Ovary (tissue), 9 donors: ENCODE results near the gene R3HDM2. TPM values are rescaled to one million over a fixed set of nuclear protein-coding genes. Genes with fewer than 3 reads are reported as not detected.

Experiments
- DNase-seq, 5 donors: peaks; one replicate each; pipeline ENCODE4 v3.0.0-alpha.2; 2019 to 2020
- H3K27ac ChIP-seq, 2 donors: fragments of 200-600 bp; one replicate each; pipeline versions ENCODE4 v1.5.1 to v1.8.0; 2019 to 2022
- H3K27me3 ChIP-seq: fragments of 200-600 bp; one replicate; pipeline ENCODE4 v1.8.0; 2022
- H3K36me3 ChIP-seq: fragments of 200-600 bp; sonication (generic); one replicate; pipeline ENCODE4 v1.5.1; 2019
- H3K4me1 ChIP-seq: one replicate; pipeline ENCODE4 v1.8.1; 2013; ENCODE audit warnings: mild to moderate bottlenecking, moderate library complexity; ENCODE audit not compliant: insufficient read depth
- H3K4me3 ChIP-seq: fragments of 200-600 bp; sonication (generic); one replicate; pipeline ENCODE4 v1.5.1; 2017
- H3K9me3 ChIP-seq, 2 donors: fragments of 200-600 bp in 1 of 2; sonication (generic) in 1 of 2; one replicate each; pipeline versions ENCODE4 v1.5.1 to v1.8.1; 2013 to 2019; ENCODE audit warnings: mild to moderate bottlenecking in 1 of 2, moderate library complexity in 1 of 2
- EP300 ChIP-seq: sonication (generic); formaldehyde crosslinking; IDR thresholded peaks from one replicate; pipeline ENCODE4 v1.6.1; 2017; ENCODE audit warnings: antibody characterized with exemption
- POLR2A ChIP-seq: fragments of 450-650 bp; IDR thresholded peaks from one replicate; pipeline ENCODE4 v1.6.1; 2017; ENCODE audit warnings: antibody characterized with exemption, mild to moderate bottlenecking, moderate library complexity
- whole genome bisulfite sequencing, 3 donors: extraction: QIAGEN DNeasy Blood & Tissue Kit in 1 of 3; methylation state at CpG; one replicate each; pipeline versions ENCODE4 v1.1.5 to v1.1.7; 2013 to 2017; 5-methylcytosine and 5-hydroxymethylcytosine counted together
- intact Hi-C, 4 donors: fragments of 100-400 bp; cut with DNase I; formaldehyde crosslinking; loops; one replicate each; pipeline versions ENCODE4 v1.11.0 to v1.15.1; 2022 to 2023
- polyA plus RNA-seq, 2 donors: library from polyadenylated mRNA; stranded (reverse); fragments of 200-250 nt in 1 of 2; fragments of 350-450 nt in 1 of 2; fragmentation: Illumina TruSeq in 1 of 2; extraction: RNeasy Lipid Tissue Mini Kit (QIAGEN cat#74804) in 1 of 2; gene quantifications; one replicate each; pipeline ENCODE4 v1.2.3, GENCODE V29; 2013 to 2014
- total RNA-seq, 7 donors: library from RNA; depleted of rRNA in 2 of 7; stranded (reverse); fragments of >200 nt in 2 of 7; fragmentation: NEBNext Ultra II Directional in 3 of 7; extraction: Animal tissue kit (Norgen Biotek cat#: 25700) in 3 of 7; gene quantifications; one replicate each; pipeline versions ENCODE4 v1.1.0 to v1.2.4, GENCODE V29; 2016 to 2023
- TF ChIP-seq, protein P1 (sequence below), 3 donors: fragments of 450-650 bp in 2 of 3; fragments of 200-600 bp in 1 of 3; IDR thresholded peaks; one replicate each; pipeline versions ENCODE4 v1.5.1 to v1.8.0; 2016 to 2022; ENCODE audit warnings: antibody characterized with exemption in 3 of 3, mild to moderate bottlenecking in 1 of 3
- donor health status: DM: no; HTN: no; CAD: no; lungs with moderate emphysema.
- donor health status: DM: no; HTN: no; CAD: no.
- donor health status: Bipolar disorder and iron deficiency.
- donor health status: DM: yes; HTN: yes; CAD: no.
- donor health status: DM: no; HTN: no; CAD: no.
- donor health status: DM: yes; HTN: yes; CAD: no.

R3HDM2 gene
- total and polyA plus RNA-seq, 9 donors = 24.3 to 81.4 (median 65.6) TPM

DNA sequence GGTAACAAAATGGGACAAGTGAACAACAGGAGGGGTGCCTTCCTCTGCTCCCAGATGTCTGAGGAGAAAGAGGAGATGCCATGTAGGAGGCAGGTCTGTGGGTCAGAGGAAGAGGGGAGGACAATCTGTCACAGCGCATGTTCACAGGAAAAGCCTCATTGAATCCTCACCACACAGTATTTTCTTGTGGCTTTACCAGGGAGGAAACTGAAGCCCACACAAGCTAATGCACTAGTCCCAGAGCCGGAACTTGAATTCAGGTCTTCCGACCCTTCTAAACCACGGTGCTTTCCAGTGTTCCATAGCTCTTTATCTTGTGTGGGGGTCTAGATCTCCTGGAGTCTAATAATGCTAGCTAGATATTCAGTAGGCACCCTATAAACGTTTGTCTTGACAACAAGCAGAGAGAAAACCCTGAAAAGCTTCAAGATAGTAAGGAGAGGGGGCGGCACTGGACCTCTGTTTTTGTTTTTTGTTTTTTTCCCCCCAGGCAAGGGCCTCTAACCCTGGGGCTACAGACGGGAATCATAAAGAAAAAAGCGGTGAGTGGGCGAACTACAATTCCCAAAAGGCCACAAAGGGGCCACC lies 201.7 kb downstream of the R3HDM2 start:
- DNase-seq = no peak
- TF ChIP-seq, protein P1, sequence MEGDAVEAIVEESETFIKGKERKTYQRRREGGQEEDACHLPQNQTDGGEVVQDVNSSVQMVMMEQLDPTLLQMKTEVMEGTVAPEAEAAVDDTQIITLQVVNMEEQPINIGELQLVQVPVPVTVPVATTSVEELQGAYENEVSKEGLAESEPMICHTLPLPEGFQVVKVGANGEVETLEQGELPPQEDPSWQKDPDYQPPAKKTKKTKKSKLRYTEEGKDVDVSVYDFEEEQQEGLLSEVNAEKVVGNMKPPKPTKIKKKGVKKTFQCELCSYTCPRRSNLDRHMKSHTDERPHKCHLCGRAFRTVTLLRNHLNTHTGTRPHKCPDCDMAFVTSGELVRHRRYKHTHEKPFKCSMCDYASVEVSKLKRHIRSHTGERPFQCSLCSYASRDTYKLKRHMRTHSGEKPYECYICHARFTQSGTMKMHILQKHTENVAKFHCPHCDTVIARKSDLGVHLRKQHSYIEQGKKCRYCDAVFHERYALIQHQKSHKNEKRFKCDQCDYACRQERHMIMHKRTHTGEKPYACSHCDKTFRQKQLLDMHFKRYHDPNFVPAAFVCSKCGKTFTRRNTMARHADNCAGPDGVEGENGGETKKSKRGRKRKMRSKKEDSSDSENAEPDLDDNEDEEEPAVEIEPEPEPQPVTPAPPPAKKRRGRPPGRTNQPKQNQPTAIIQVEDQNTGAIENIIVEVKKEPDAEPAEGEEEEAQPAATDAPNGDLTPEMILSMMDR (IDR thresholded peaks at IDR 0.05) = peak in 1 of 3 donors; percentile 14
- TF ChIP-seq POLR2A = no peak
- Histone ChIP-seq H3K4me1 (peaks cover 7% of the 10 kb centered on the region), H3K27ac (no peak overlapping the region), H3K27me3 (peaks cover 3% of the 10 kb centered on the region), H3K9me3 (no peaks in the 10 kb centered on the region), H3K4me3 (peak overlapping the region; percentile 66), H3K36me3 (no peaks in the 10 kb centered on the region)
- WGBS, 3 donors = 14 to 17% (median 17%) methylated on average over 9 of the region's 9 CpGs
- intact Hi-C loops = no loop called here

DNA sequence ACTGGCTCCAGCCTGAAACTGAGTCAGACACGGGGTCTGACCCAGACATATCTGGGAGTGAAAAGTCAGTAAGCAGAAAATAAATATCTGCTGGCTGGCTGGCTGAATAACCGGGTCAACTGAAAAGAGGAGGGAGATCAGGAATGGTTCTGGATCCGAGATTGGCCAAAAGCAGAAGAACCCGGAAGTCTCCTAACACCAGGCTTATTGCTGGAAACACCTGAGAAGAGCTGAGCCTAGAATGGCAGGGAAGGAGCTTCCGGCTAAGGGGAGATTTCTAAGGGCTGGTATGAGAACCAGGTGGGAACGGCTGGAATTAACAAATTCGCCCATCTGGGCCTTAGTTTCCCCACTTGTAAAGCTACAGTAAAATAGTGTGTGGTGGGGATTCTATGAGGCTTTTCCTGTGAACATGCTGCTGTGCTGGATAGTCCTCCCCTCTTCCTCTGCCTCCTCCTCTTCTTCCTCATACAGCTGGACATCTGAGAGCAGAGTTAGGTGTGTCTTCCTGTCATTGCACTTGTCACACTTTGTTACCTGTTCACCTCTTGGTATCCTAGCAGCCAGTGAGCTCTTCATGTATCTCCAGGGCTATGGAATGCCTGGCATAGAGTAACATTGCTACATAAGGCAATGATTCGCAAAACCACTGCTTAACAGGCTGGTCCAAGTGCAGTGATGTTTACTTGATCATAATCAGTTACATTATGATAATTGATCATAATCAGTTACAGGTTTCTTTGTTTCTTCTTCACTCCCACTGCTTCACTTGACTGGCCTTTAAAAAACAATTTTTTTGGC lies 203.3 kb downstream of the R3HDM2 start:
- intact Hi-C loops = no loop called here
- H3K9me3 ChIP-seq = no peaks in the 10 kb centered on the region
- no peak overlapping the region for H3K27ac ChIP-seq
- no peak for TF ChIP-seq POLR2A
- TF ChIP-seq, protein P1 (IDR thresholded peaks at IDR 0.05) = no peak
- TF ChIP-seq EP300 = no peak
- H3K4me1 ChIP-seq = peaks cover 7% of the 10 kb centered on the region
- 37 to 43% (median 42%) methylated on average over 7 to 8 of the region's 8 CpGs for WGBS, 3 donors
- H3K4me3 ChIP-seq = no peak overlapping the region
- DNase-seq = no peak
- H3K27me3 ChIP-seq = peaks cover 3% of the 10 kb centered on the region
- no peaks in the 10 kb centered on the region for H3K36me3 ChIP-seq

DNA sequence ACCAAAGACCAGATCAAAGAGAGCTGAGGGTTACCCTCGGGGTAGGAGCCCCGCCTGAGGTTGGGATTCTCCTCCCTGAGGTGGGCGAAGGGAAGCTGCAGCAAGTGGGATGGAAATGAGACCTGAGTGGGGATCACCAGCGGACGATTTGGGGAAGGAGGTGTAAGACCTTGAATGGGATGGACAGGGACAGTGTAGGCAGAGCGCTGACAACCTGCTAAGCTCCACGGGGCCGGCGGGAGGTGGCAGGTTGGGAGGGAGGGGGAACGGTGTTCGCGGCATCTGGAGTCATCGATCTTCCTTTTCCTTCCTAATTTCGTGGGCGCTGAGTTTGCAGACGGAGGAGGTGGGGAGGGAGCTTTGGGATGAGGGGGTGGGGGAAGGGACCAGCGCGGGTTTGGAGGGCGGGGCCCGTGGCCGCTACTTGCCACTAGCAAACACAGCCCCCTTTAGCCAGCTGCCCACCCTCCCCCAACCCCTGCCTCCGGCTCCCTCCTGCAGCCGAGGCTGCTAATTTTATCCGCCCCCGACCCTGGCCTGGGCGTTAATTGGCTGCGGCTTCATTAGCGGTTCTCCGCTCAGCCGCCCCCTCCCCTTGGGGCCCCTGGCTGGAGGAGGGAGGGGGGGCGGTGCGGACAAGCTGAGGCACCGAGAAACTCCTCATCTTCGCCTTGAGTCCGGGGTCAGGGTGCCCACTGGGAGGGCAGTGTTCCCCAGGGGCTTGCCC lies 204.1 kb downstream of the R3HDM2 start:
- no peaks in the 10 kb centered on the region for H3K36me3 ChIP-seq
- no peaks in the 10 kb centered on the region for H3K9me3 ChIP-seq
- peaks cover 3% of the 10 kb centered on the region for H3K27me3 ChIP-seq
- intact Hi-C loops = loop anchor here in 1 of 4 donors (1.0 kb wide), 1 partner anchor 205 kb away; the partner anchor contains the start of gene R3HDM2
- TF ChIP-seq, protein P1 (IDR thresholded peaks at IDR 0.05) = no peak
- TF ChIP-seq EP300 (no peak), POLR2A (no peak)
- WGBS, 3 donors = 9 to 15% (median 12%) methylated on average over 28 to 35 of the region's 35 CpGs
- no peak overlapping the region for H3K4me3 ChIP-seq
- no peak for DNase-seq
- peaks cover 7% of the 10 kb centered on the region for H3K4me1 ChIP-seq
- no peak overlapping the region for H3K27ac ChIP-seq

DNA sequence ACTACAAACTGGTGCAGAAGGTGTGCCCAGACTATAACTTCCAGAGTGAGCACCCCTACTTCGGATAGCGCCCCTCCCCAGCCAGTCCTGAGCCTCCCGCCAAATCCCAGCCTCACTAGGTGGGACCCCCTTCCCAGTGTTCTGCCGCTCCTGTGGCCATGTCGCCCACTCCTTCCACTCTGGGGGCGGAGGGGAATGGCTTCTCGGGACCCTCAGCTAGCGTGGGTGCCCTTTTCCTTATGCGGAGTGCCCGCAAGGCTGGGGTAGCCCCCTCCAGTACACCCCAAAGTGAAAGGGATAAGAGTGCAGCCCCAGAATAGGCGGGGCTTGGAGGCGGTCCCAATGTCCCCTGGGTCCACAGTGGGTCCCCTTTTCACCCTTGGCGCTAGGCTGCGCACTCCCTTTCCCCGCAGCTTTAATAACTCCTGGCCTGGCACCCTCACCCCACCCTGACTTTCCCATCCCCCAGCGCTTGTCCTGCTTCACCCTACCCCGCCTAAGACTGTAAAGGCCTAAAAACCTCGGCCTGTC lies 205.1 kb downstream of the R3HDM2 start:
- WGBS, 3 donors = 64 to 68% (median 65%) methylated on average over 18 of the region's 18 CpGs
- Histone ChIP-seq H3K36me3 (no peaks in the 10 kb centered on the region), H3K4me3 (no peak overlapping the region), H3K27ac (no peak overlapping the region), H3K27me3 (peaks cover 7% of the 10 kb centered on the region), H3K4me1 (peaks cover 7% of the 10 kb centered on the region), H3K9me3 (no peaks in the 10 kb centered on the region)
- TF ChIP-seq, protein P1 (IDR thresholded peaks at IDR 0.05) = no peak
- TF ChIP-seq EP300 (no peak), POLR2A (no peak)
- intact Hi-C loops = loop anchor here in 1 of 4 donors (1.0 kb wide), 1 partner anchor 206 kb away; the partner anchor contains the start of gene R3HDM2
- DNase-seq = peak in 1 of 5 donors; percentile 28
